GM12891 (cell line): ENCODE results near the gene RELT.

ENCODE experiments used
- DNase-seq: peaks from one replicate; pipeline ENCODE4 v3.0.0; 2011; ENCODE audit warnings: low spot score; ENCODE audit not compliant: insufficient read length
- FAIRE-seq: peaks from 2 replicates; lab custom pipeline; 2011; peaks lifted over from hg19 to GRCh38; lab: Jason Lieb, UNC
- PAX5 ChIP-seq: IDR thresholded peaks from 2 replicates; pipeline ENCODE4 v1.6.1; 2011; ENCODE audit warnings: low read length, moderate library complexity, mild to moderate bottlenecking; ENCODE audit not compliant: insufficient read depth, severe bottlenecking
- POLR2A ChIP-seq: IDR thresholded peaks from 2 replicates; pipeline ENCODE4 v1.6.1; 2011; ENCODE audit warnings: low read depth, low read length, control low read depth
- POLR2AphosphoS5 ChIP-seq: IDR thresholded peaks from 2 replicates; pipeline ENCODE4 v1.6.1; 2011; ENCODE audit warnings: low read depth, low read length, control low read depth
- POU2F2 ChIP-seq: IDR thresholded peaks from 2 replicates; pipeline ENCODE4 v1.6.1; 2011; ENCODE audit warnings: low read depth, mild to moderate bottlenecking, control low read depth, low read length, moderate library complexity
- SPI1 ChIP-seq: IDR thresholded peaks from 2 replicates; pipeline ENCODE4 v1.6.1; 2011; ENCODE audit warnings: low read depth, low read length, control low read depth
- TAF1 ChIP-seq: IDR thresholded peaks from 2 replicates; pipeline ENCODE4 v1.6.1; 2011; ENCODE audit warnings: low read depth, low read length, control low read depth

The RELT gene

DNA sequence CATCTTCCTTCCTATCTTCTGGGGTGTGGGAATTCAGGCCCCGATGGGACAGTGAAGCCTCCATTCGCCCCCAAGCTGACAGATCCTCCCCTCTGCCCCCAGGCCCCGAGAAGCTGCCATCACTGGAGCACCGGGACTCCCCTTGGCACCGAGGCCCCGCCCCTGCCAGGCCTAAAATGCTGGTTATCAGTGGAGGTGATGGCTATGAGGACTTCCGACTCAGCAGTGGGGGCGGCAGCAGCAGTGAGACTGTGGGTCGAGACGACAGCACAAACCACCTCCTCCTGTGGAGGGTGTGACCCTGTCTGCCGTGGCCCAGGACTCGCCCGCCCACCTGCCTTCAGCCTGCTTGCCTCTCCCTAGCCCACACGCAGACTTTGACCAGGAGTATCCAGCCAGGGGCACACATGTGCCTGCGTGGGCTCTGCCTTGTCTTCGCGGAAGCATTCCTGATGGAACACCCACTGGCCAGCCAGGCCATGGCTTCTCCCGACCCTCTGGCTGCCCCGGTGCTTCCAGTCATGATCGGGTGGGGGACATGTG is 8.6 kb upstream of the RELT start:
- DNase-seq: no peak
- no peak for TF ChIP-seq POLR2A
- TF ChIP-seq PAX5: no peak
- no peak for TF ChIP-seq SPI1
- TF ChIP-seq POLR2AphosphoS5: no peak
- no peak for TF ChIP-seq TAF1
- no peak for TF ChIP-seq POU2F2
- FAIRE-seq: peak; percentile 65

DNA sequence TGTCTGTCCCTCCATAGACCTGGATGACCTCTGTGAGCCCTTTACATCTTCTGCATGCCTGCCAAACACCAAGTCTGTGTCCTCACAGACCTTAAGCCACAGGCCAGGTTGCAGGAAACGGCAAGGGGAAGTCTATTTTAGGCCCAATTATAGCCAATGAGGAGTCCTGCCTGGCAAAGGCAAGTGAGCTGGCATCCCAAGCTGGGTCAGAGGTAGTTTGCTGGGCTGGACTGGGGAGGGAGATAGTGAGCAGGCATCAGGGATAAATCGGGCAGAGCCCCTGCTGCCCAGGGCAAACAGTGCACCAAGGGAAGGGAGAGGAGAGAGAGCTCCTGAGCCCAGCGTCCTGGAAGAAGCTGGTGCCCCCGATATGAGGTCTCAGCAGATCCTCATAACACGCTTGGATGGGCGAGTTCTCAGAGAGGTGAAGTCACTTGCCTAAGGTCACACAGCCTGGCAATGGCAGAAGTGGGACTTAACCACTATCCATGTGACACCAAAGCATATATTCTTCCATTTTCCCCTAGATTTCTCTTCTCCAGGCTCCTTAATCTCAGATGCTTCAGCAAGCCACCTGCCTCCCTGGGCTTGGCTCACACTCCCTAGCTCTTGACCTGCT is 3.7 kb upstream of the RELT start:
- no peak for TF ChIP-seq POLR2A
- no peak for TF ChIP-seq POU2F2
- no peak for TF ChIP-seq TAF1
- no peak for TF ChIP-seq SPI1
- no peak for TF ChIP-seq PAX5
- TF ChIP-seq POLR2AphosphoS5: no peak
- peak; percentile 66 for FAIRE-seq
- DNase-seq: no peak

DNA sequence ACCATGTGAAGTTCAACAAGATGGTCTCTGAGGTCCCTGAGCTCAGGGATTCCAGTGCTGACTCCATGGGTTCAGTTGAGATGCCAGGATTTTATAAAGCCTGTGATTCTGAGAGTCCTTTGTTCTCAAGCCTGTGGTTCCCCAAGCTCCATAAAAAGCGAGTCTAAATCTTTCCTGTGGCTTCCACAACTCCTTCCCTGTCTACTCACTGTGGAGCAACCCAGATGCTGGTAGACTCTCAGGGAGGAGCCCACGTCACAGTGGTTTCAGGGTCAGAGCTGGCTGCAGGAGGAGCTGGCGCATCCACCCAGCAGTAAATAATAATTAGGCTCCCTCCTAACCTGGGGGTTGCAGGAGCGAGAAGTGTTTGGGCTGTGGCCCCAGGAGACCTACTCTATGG is 2.0 kb upstream of the RELT start:
- DNase-seq (no peak), FAIRE-seq (no peak)
- TF ChIP-seq SPI1 (no peak), POLR2AphosphoS5 (no peak)

DNA sequence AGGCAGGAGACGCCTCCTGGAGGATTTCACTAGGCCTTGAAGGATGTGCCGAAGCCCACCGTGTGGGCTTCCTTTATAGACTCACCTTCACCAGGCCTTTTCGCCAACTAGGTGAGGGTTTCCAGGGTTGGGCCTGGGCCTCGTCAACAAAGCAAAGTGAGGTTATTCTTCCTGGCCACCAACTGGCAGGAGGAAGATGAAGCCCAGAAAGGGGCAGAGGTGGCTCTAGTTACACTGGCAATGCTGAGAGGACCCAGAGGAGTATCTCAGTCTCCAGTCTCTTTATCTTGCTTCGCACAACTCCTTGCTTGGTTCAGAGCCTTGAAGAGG is 404 bp upstream of the RELT start:
- DNase-seq: no peak
- TF ChIP-seq TAF1 (no peak), POLR2A (no peak), PAX5 (no peak)
- no peak for FAIRE-seq

DNA sequence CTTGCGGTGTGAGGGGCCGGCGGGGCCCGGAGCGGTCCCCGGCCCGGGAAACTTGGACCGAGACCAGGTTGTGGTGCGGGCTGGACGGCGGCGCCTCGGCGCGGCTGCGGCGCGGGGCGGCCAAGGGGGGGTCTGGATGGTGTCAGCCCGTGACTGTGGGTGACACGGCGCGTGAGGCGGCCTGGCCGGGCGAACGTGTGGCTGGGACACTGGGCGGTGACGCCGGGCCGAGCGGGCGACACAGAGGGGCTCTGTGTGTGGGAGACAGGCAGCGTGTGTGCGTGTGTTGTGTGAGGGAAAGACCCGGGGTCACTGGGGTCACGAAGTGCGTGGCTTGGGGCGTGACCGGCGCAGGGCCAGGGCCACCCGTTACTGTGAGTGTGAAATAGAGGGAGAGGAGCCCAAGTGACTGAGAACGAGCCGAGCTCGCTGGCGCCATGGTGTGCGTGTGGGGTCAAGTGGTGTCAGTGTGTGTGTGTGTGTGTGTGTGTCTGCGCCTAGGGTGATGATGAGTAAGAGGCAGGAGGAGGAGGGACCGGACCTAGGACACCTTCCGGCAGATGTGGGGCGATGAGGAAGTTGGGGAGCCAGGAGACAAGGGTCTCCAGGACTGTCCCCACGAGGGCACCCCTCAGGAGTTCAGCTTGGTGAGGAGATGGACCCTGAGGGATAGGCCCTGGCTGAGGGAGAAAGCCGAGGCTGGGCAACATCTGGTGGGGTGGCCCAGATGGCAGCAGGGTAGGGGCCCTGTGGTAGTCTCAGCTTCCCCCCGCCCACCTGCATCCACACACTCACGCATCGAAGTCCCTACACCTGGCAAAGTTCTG is 817 bp downstream of the RELT start:
- TF ChIP-seq PAX5 (no peak), SPI1 (0 out of 2 replicates have a peak, but pooled peaks have one; percentile 7), TAF1 (peak; percentile 75), POLR2AphosphoS5 (peak; percentile 86), POLR2A (peak; percentile 88), POU2F2 (peak; percentile 70)
- FAIRE-seq (peak; percentile 99), DNase-seq (peak; percentile 76)

DNA sequence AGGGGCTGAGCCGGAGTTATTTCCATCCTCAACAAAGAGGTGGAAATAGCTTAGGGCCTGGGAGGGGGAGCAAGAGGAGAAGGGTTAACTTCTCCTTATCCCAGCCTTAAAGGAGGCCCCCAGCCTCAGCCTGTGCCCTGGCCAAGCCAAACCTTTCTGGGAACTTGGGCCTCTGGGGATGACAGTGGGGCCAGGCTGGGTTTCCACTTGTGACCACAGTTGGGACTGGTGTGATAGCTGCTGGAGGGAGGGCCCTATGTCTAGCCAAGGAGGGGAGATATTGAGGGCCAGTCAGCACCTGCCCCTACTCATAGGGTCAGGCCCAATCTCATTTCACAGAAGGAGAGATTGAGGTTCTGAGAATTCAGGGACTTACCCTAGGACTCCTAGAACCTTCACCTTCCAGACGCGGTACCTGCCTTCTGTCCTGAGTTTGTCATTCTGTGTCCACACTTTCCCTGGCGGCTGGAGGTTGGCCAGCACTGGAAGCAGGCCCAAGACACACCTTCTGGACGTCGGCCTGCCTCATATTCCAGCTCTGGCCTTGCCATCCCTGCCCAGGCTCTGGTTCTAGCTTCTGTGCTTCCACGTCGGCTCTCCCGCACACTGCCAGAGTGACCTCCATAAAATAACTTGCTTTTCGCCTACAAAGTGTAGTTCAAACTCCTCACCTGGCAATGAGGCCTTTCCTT is 3.1 kb downstream of the RELT start:
- DNase-seq (no peak), FAIRE-seq (no peak)
- no peak for TF ChIP-seq POLR2AphosphoS5
- TF ChIP-seq SPI1: no peak
- no peak for TF ChIP-seq TAF1
- no peak for TF ChIP-seq POLR2A
- TF ChIP-seq POU2F2: no peak

DNA sequence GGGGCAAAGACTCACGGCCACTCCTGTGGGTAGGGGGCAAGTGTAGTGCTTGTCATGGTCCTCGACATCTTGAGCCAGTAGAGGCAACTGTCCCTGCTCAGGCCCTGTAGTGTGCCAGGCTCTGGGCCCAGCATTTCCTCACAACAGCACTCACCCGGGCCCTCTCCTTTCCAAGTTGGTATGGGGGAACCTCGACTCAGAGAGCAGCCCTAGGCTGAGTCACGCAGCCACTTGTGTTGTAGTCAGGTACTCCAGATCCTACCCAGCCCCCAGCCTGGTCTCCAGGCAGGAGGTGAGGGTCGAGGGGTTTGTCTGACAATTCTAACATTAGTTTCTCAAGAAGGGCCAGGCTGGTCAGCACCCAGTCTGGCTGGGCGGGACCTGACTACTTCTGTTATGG is 4.1 kb downstream of the RELT start:
- FAIRE-seq (no peak), DNase-seq (no peak)
- TF ChIP-seq POLR2AphosphoS5 (no peak), POU2F2 (0 out of 2 replicates have a peak, but pooled peaks have one; percentile 16)

DNA sequence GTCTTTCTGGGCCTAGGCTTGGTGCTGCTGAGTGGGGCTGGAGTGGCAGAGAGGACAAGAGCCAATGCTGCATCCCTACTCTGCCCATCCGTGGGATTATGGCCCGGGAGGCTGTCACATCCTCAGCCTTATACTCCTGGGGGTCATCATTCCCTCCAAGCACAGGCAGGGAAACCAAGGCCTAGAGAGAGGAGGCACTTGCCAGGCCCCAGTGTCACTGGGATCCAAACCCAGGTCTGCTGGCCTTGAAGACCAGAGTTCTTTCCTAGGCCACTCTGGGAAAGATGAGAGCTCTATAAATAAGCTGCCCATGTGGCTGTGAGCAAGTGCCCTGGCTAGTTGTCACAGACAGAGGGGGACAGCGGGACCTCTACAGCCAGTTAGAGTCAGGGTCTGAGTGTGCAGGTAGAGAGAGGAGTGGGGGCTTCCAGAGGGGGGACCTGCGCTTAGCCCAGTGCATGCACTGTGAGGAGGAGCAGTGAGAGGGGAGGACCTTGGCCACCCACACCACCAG is 4.8 kb downstream of the RELT start:
- FAIRE-seq (no peak), DNase-seq (no peak)
- TF ChIP-seq POU2F2 (no peak), PAX5 (no peak), POLR2A (no peak), TAF1 (no peak), POLR2AphosphoS5 (no peak), SPI1 (no peak)

DNA sequence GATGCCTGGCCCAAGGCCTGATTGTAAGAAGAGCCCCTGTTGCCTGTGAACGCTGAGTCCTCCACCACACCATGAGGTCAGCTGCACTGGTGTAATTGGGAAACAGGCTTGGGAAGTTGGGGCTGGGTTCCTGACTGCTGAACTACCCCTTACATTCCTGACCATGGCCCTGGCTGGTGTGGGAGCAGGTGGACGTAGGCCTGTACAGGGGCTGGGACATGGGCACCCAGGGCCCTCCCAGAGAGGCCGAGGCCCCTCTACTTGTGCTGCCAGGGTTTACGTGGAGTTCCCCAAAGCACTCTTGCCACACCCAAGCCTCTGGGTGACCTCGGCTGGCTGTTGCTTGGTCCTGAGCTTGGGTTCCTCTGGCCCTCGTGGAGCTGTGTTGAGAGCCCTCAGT is 5.4 kb downstream of the RELT start:
- FAIRE-seq: no peak
- no peak for DNase-seq
- TF ChIP-seq POLR2A (no peak), POLR2AphosphoS5 (no peak), SPI1 (no peak), PAX5 (no peak), POU2F2 (no peak), TAF1 (no peak)
